WTC11 (cell line): ENCODE results near the gene SLCO2A1. TPM values are rescaled to one million over a fixed set of nuclear protein-coding genes. Genes with fewer than 3 reads are reported as not detected.

Experiments used
- ATAC-seq: fragments of 200-7000 bp; cut with Tn5 transposase; 2 replicates; pipeline ENCODE4 v1.10.0; 2021; ENCODE audit warnings: mild to moderate bottlenecking, moderate library complexity
- CTCF ChIA-PET: fragments of 300-600 bp; sonication (Branson Sonifier 250); formaldehyde crosslinking; loops from one replicate; lab custom pipeline; 2021; ENCODE audit warnings: antibody characterized with exemption; lab: Charles Lee
- POLR2A ChIA-PET: fragments of 350-600 bp; sonication (Branson Sonifier 250); formaldehyde crosslinking; loops from one replicate; lab custom pipeline; 2021; ENCODE audit warnings: antibody characterized with exemption; lab: Charles Lee
- DNase-seq: peaks from one replicate; pipeline ENCODE4 v3.0.0; 2021; ENCODE audit warnings: low spot score
- H3K27ac Mint-ChIP-seq: 2 replicates; pipeline ENCODE4 v1.8.0; 2021; ENCODE audit warnings: mixed read lengths
- H3K27me3 Mint-ChIP-seq: 2 replicates; pipeline ENCODE4 v1.8.0; 2021; ENCODE audit warnings: low read depth, mild to moderate bottlenecking, moderate library complexity, mixed read lengths
- H3K36me3 Mint-ChIP-seq: 2 replicates; pipeline ENCODE4 v1.8.0; 2021; ENCODE audit warnings: mixed read lengths
- H3K4me1 Mint-ChIP-seq: 2 replicates; pipeline ENCODE4 v1.8.0; 2022; ENCODE audit warnings: mixed read lengths
- H3K4me3 Mint-ChIP-seq: 2 replicates; pipeline ENCODE4 v1.8.0; 2021; ENCODE audit warnings: mild to moderate bottlenecking, moderate library complexity, mixed read lengths
- H3K9me3 Mint-ChIP-seq: 2 replicates; pipeline ENCODE4 v1.8.0; 2021; ENCODE audit warnings: mixed read lengths
- AFF4 ChIP-seq: sonication (generic); formaldehyde crosslinking; IDR thresholded peaks from 2 replicates; pipeline ENCODE4 v1.8.1; 2023; ENCODE audit warnings: mild to moderate bottlenecking, missing genetic modification reagents, borderline replicate concordance
- ATF2 ChIP-seq: sonication (generic); formaldehyde crosslinking; IDR thresholded peaks from 2 replicates; pipeline ENCODE4 v1.8.1; 2022; ENCODE audit warnings: low read depth, missing genetic modification reagents, borderline replicate concordance
- CBFB ChIP-seq: sonication (generic); formaldehyde crosslinking; IDR thresholded peaks from 2 replicates; pipeline ENCODE4 v1.8.1; 2022; ENCODE audit warnings: mild to moderate bottlenecking, low read depth, missing genetic modification reagents
- ELF4 ChIP-seq: sonication (generic); formaldehyde crosslinking; IDR thresholded peaks from 2 replicates; pipeline ENCODE4 v1.8.1; 2022; ENCODE audit warnings: low read depth, mild to moderate bottlenecking, moderate library complexity, missing genetic modification reagents
- GTF2I ChIP-seq: fragments of 250-450 bp; sonication (Bioruptor Pico); conservative IDR thresholded peaks from 2 replicates; pipeline ENCODE4 v1.4.0; 2021; ENCODE audit warnings: mild to moderate bottlenecking
- HMGXB4 ChIP-seq: sonication (generic); formaldehyde crosslinking; IDR thresholded peaks from 2 replicates; pipeline ENCODE4 v1.8.1; 2023; ENCODE audit warnings: mild to moderate bottlenecking, moderate library complexity, missing genetic modification reagents
- JAZF1 ChIP-seq: fragments of 250-450 bp; sonication (Bioruptor Pico); IDR thresholded peaks from 2 replicates; pipeline ENCODE4 v1.9.0; 2021; ENCODE audit warnings: moderate library complexity, mild to moderate bottlenecking, inconsistent platforms
- JUN ChIP-seq: sonication (generic); formaldehyde crosslinking; IDR thresholded peaks from 2 replicates; pipeline ENCODE4 v1.8.0; 2023; ENCODE audit warnings: mild to moderate bottlenecking, missing genetic modification reagents
- MAX ChIP-seq: sonication (generic); formaldehyde crosslinking; IDR thresholded peaks from 2 replicates; pipeline ENCODE4 v1.8.0; 2022; ENCODE audit warnings: mild to moderate bottlenecking, missing genetic modification reagents
- PREB ChIP-seq: sonication (generic); formaldehyde crosslinking; IDR thresholded peaks from 2 replicates; pipeline ENCODE4 v1.8.1; 2022; ENCODE audit warnings: mild to moderate bottlenecking, missing genetic modification reagents, moderate library complexity, borderline replicate concordance
- RELA ChIP-seq: sonication (generic); formaldehyde crosslinking; IDR thresholded peaks from 2 replicates; pipeline ENCODE4 v1.8.1; 2022; ENCODE audit warnings: missing genetic modification reagents, mild to moderate bottlenecking, borderline replicate concordance
- ZBTB43 ChIP-seq: sonication (generic); formaldehyde crosslinking; IDR thresholded peaks from 2 replicates; pipeline ENCODE4 v1.8.1; 2023; ENCODE audit warnings: mild to moderate bottlenecking, missing genetic modification reagents
- ZNF219 ChIP-seq: sonication (generic); formaldehyde crosslinking; IDR thresholded peaks from 2 replicates; pipeline ENCODE4 v1.8.0; 2023; ENCODE audit warnings: missing genetic modification reagents, mild to moderate bottlenecking, borderline replicate concordance
- ZNF396 ChIP-seq: fragments of 250-450 bp; sonication (Bioruptor Pico); IDR thresholded peaks from 2 replicates; pipeline ENCODE4 v1.8.0; 2021; ENCODE audit warnings: mild to moderate bottlenecking, moderate library complexity, borderline replicate concordance
- ZNF416 ChIP-seq: fragments of 250-450 bp; sonication (Bioruptor Pico); IDR thresholded peaks from 2 replicates; pipeline ENCODE4 v1.9.0; 2021; ENCODE audit warnings: mild to moderate bottlenecking, inconsistent platforms
- ZNF671 ChIP-seq: fragments of 250-450 bp; sonication (Bioruptor Pico); IDR thresholded peaks from 2 replicates; pipeline ENCODE4 v1.8.0; 2021; ENCODE audit warnings: mild to moderate bottlenecking
- total RNA-seq: library from RNA; stranded (reverse); gene quantifications from 3 replicates; pipeline ENCODE4 v1.2.3, GENCODE V29; 2021

The SLCO2A1 gene
- total RNA-seq, 1 experiment from 2014 or later, result 3.3 TPM

- ChIA-PET CTCF (interaction anchor here (2.2 kb wide), 1 partner anchor 21 kb away, joined by 8 read pairs; no protein-coding TSS in a partner anchor), POLR2A (no interaction called here)
- Mint-ChIP-seq H3K4me1 (peaks cover 18% of the 10 kb centered on the region), H3K36me3 (no peaks in the 10 kb centered on the region), H3K27ac (no peak overlapping the region), H3K27me3 (peaks cover 4% of the 10 kb centered on the region; the same call in 1 of the 2 replicates), H3K4me3 (no peak overlapping the region), H3K9me3 (no peaks in the 10 kb centered on the region)
- ATAC-seq, result no peak
- DNase-seq, result no peak
- TF ChIP-seq ZNF396 (CRISPR knock-in tag) (no peak), JUN (CRISPR knock-in tag) (no peak), JAZF1 (CRISPR knock-in tag) (no peak), ZNF671 (CRISPR knock-in tag) (no peak), AFF4 (CRISPR knock-in tag) (no peak), ATF2 (CRISPR knock-in tag) (no peak), PREB (CRISPR knock-in tag) (no peak), RELA (CRISPR knock-in tag) (no peak)
Observed at GRCh38 chr3:133943639-133944141, 86.0 kb downstream of the SLCO2A1 start.

GRCh38 chr3:133943031-133943535 lies 86.6 kb downstream of the SLCO2A1 start:
- CTCF ChIA-PET, result no interaction called here
- H3K36me3 Mint-ChIP-seq, result no peaks in the 10 kb centered on the region
- no peak overlapping the region for H3K27ac Mint-ChIP-seq
- no peak for DNase-seq
- peaks cover under 1% of the 10 kb centered on the region; the same call in 1 of the 2 replicates for H3K27me3 Mint-ChIP-seq
- H3K4me3 Mint-ChIP-seq, result no peak overlapping the region
- no peak for ATAC-seq
- peaks cover 13% of the 10 kb centered on the region for H3K4me1 Mint-ChIP-seq
- no peaks in the 10 kb centered on the region for H3K9me3 Mint-ChIP-seq
- no peak for TF ChIP-seq ZNF219 (CRISPR knock-in tag)
- TF ChIP-seq ZBTB43 (CRISPR knock-in tag), result no peak
- no peak for TF ChIP-seq CBFB
- TF ChIP-seq GTF2I (CRISPR knock-in tag), result no peak
- no peak for TF ChIP-seq MAX (CRISPR knock-in tag)
- no peak for TF ChIP-seq ELF4 (CRISPR knock-in tag)
- TF ChIP-seq ZNF416 (CRISPR knock-in tag), result no peak
- TF ChIP-seq HMGXB4 (CRISPR knock-in tag), result no peak
- POLR2A ChIA-PET, result no interaction called here
